ENCODE data around the gene HES5. TPM values are rescaled to one million over a fixed set of nuclear protein-coding genes. Genes with fewer than 3 reads are reported as not detected.
"Not testable (repeated sequence)": the region's sequence is repeated elsewhere in the genome, so short reads cannot be mapped to it uniquely, and the experiment has no call there.

Gene HES5
- polyA plus RNA-seq (ENCODE audit: insufficient read length in 4 of 4), result under 1 TPM; 0.24 to 0.65 (median 0.55) TPM

GRCh38 chr1:2529784-2530512 is at the start of gene HES5:
HES5 (minus strand) TSS chr1:2530263; CDS start chr1:2530164, 99 bp downstream.
- no peak for DNase-seq (ENCODE audit: low read depth in 4 of 4, low spot score in 2 of 4)

GRCh38 chr1:2578758-2579118 is 48.7 kb upstream of the HES5 start:
- DNase-seq (ENCODE audit: low read depth in 4 of 4, low spot score in 2 of 4), result no peak

- not testable (repeated sequence) for DNase-seq (ENCODE audit: low read depth in 4 of 4, low spot score in 2 of 4)
Measured at GRCh38 chr1:2577565-2578075, 47.6 kb upstream of the HES5 start.

- no peak for DNase-seq (ENCODE audit: low read depth in 4 of 4, low spot score in 2 of 4)
Measured at GRCh38 chr1:2575801-2576663, 46.0 kb upstream of the HES5 start.

- no peak for DNase-seq (ENCODE audit: low read depth in 4 of 4, low spot score in 2 of 4)
Measured at GRCh38 chr1:2574350-2574749, 44.3 kb upstream of the HES5 start.

- no peak for DNase-seq (ENCODE audit: low read depth in 4 of 4, low spot score in 2 of 4)
Measured at GRCh38 chr1:2573250-2573920, 43.3 kb upstream of the HES5 start.

GRCh38 chr1:2571348-2571747 is 41.3 kb upstream of the HES5 start:
- no peak for DNase-seq (ENCODE audit: low read depth in 4 of 4, low spot score in 2 of 4)

- DNase-seq (ENCODE audit: low read depth in 4 of 4, low spot score in 2 of 4), result no peak
Measured at GRCh38 chr1:2570332-2570731, 40.3 kb upstream of the HES5 start.

GRCh38 chr1:2569703-2570102 is 39.6 kb upstream of the HES5 start:
- DNase-seq (ENCODE audit: low read depth in 4 of 4, low spot score in 2 of 4), result not testable (repeated sequence)

GRCh38 chr1:2569060-2569459 is 39.0 kb upstream of the HES5 start:
- no peak for DNase-seq (ENCODE audit: low read depth in 4 of 4, low spot score in 2 of 4)

- DNase-seq (ENCODE audit: low read depth in 4 of 4, low spot score in 2 of 4), result not testable (repeated sequence)
Measured at GRCh38 chr1:2568187-2568816, 38.2 kb upstream of the HES5 start.

GRCh38 chr1:2567083-2567679 is 37.1 kb upstream of the HES5 start:
- DNase-seq (ENCODE audit: low read depth in 4 of 4, low spot score in 2 of 4), result no peak

- no peak for DNase-seq (ENCODE audit: low read depth in 4 of 4, low spot score in 2 of 4)
Measured at GRCh38 chr1:2566101-2567045, 36.3 kb upstream of the HES5 start.

- DNase-seq (ENCODE audit: low read depth in 4 of 4, low spot score in 2 of 4), result no peak
Measured at GRCh38 chr1:2564815-2565374, 34.8 kb upstream of the HES5 start.

GRCh38 chr1:2564006-2564814 is 34.1 kb upstream of the HES5 start:
- no peak for DNase-seq (ENCODE audit: low read depth in 4 of 4, low spot score in 2 of 4)

GRCh38 chr1:2563205-2563604 is 33.1 kb upstream of the HES5 start:
- DNase-seq (ENCODE audit: low read depth in 4 of 4, low spot score in 2 of 4), result no peak

- DNase-seq (ENCODE audit: low read depth in 4 of 4, low spot score in 2 of 4), result no peak
Measured at GRCh38 chr1:2561898-2562895, 32.1 kb upstream of the HES5 start.

All from left renal cortex interstitium (tissue), 4 donors.